ENCODE data around the gene ZBTB38. TPM values are rescaled to one million over a fixed set of nuclear protein-coding genes. Genes with fewer than 3 reads are reported as not detected.

ZBTB38 gene
- total RNA-seq, 1 donor from 2014 or later = 116 TPM

GRCh38 chr3:141393735-141394076, 25.4 kb downstream of the ZBTB38 start:
- intact Hi-C loops (cut with micrococcal nuclease) = no loop called here
- Histone ChIP-seq H3K27me3 (ENCODE audit: low read depth) (no peaks in the 10 kb centered on the region), H3K9me3 (replicated peaks) (peaks cover 6% of the 10 kb centered on the region), H3K27ac (replicated peaks) (no peak overlapping the region), H3K4me1 (peaks cover 13% of the 10 kb centered on the region), H3K4me3 (no peak overlapping the region), H3K36me3 (peaks cover 28% of the 10 kb centered on the region)
- no peak for DNase-seq
- no peak for TF ChIP-seq CTCF (IDR thresholded peaks at IDR 0.05; ENCODE audit: borderline replicate concordance)

GRCh38 chr3:141394560-141394959, 26.3 kb downstream of the ZBTB38 start:
- no peak for DNase-seq
- intact Hi-C loops (cut with micrococcal nuclease) = no loop called here
- peaks cover 6% of the 10 kb centered on the region for H3K9me3 ChIP-seq (replicated peaks)
- H3K27me3 ChIP-seq (ENCODE audit: low read depth) = no peaks in the 10 kb centered on the region
- peaks cover 28% of the 10 kb centered on the region for H3K36me3 ChIP-seq
- TF ChIP-seq CTCF (IDR thresholded peaks at IDR 0.05; ENCODE audit: borderline replicate concordance) = no peak
- H3K4me3 ChIP-seq = no peak overlapping the region
- H3K4me1 ChIP-seq = peaks cover 21% of the 10 kb centered on the region
- no peak overlapping the region for H3K27ac ChIP-seq (replicated peaks)

- intact Hi-C loops (cut with micrococcal nuclease) = no loop called here
Measured at GRCh38 chr3:141395005-141395589, 26.8 kb downstream of the ZBTB38 start.

GRCh38 chr3:141397996-141398395, 29.7 kb downstream of the ZBTB38 start:
- no peak overlapping the region for H3K27ac ChIP-seq (replicated peaks)
- no peak for TF ChIP-seq CTCF (IDR thresholded peaks at IDR 0.05; ENCODE audit: borderline replicate concordance)
- intact Hi-C loops (cut with micrococcal nuclease) = no loop called here
- peaks cover 21% of the 10 kb centered on the region for H3K36me3 ChIP-seq
- H3K4me1 ChIP-seq = peaks cover 41% of the 10 kb centered on the region
- no peak for DNase-seq
- no peak overlapping the region for H3K4me3 ChIP-seq
- H3K27me3 ChIP-seq (ENCODE audit: low read depth) = no peaks in the 10 kb centered on the region
- peaks cover 6% of the 10 kb centered on the region for H3K9me3 ChIP-seq (replicated peaks)

More at GRCh38 chr3:141395005-141395589, 26.8 kb downstream of the ZBTB38 start:
- TF ChIP-seq CTCF (IDR thresholded peaks at IDR 0.05; ENCODE audit: borderline replicate concordance) = no peak
- H3K27ac ChIP-seq (replicated peaks) = no peak overlapping the region
- H3K9me3 ChIP-seq (replicated peaks) = peaks cover 6% of the 10 kb centered on the region
- no peak overlapping the region for H3K4me3 ChIP-seq
- DNase-seq = no peak
- no peaks in the 10 kb centered on the region for H3K27me3 ChIP-seq (ENCODE audit: low read depth)
- H3K36me3 ChIP-seq = peaks cover 28% of the 10 kb centered on the region
- peaks cover 26% of the 10 kb centered on the region for H3K4me1 ChIP-seq

- Histone ChIP-seq H3K27me3 (ENCODE audit: low read depth) (no peaks in the 10 kb centered on the region), H3K4me1 (peaks cover 50% of the 10 kb centered on the region), H3K27ac (replicated peaks) (peak overlapping the region; percentile 99), H3K9me3 (replicated peaks) (peaks cover 6% of the 10 kb centered on the region), H3K36me3 (peaks cover 28% of the 10 kb centered on the region), H3K4me3 (no peak overlapping the region)
- DNase-seq = no peak
- intact Hi-C loops (cut with micrococcal nuclease) = no loop called here
- no peak for TF ChIP-seq CTCF (IDR thresholded peaks at IDR 0.05; ENCODE audit: borderline replicate concordance)
Measured at GRCh38 chr3:141399200-141399599, 30.9 kb downstream of the ZBTB38 start.

All from left ventricle myocardium inferior (tissue), 1 donor.